Activated naive CD4-positive, alpha-beta T cell treated with anti-CD3 and anti-CD28 coated beads, Interleukin-2, amount 10 ng/mL, durations not matched to agents 7 days and 5 days (primary cell): ENCODE results near the gene CXCL6.

Experiments
- CTCF ChIA-PET: fragments of 350-600 bp; sonication (Branson Sonifier 250); formaldehyde crosslinking; loops from one replicate; lab custom pipeline; 2021; ENCODE audit warnings: antibody characterized with exemption; lab: Charles Lee
- DNase-seq: peaks from one replicate; pipeline ENCODE4 v3.0.0-alpha.2; 2020
- H3K27ac Mint-ChIP-seq: one replicate; pipeline ENCODE4 v1.8.0; 2021; ENCODE audit warnings: mild to moderate bottlenecking, moderate library complexity, mixed read lengths
- H3K27me3 Mint-ChIP-seq: one replicate; pipeline ENCODE4 v1.8.0; 2021; ENCODE audit warnings: mild to moderate bottlenecking, mixed read lengths
- H3K36me3 Mint-ChIP-seq: one replicate; pipeline ENCODE4 v1.8.0; 2021; ENCODE audit warnings: mixed read lengths
- H3K4me1 Mint-ChIP-seq: one replicate; pipeline ENCODE4 v1.8.0; 2021; ENCODE audit warnings: mixed read lengths
- H3K4me3 Mint-ChIP-seq: one replicate; pipeline ENCODE4 v1.8.0; 2021; ENCODE audit warnings: mild to moderate bottlenecking, moderate library complexity, mixed read lengths
- H3K9me3 Mint-ChIP-seq: one replicate; pipeline ENCODE4 v1.8.0; 2021; ENCODE audit warnings: mixed read lengths

The CXCL6 gene

GRCh38 chr4:73851293-73851692 is 14.8 kb downstream of the CXCL6 start:
- no peak overlapping the region for H3K27ac Mint-ChIP-seq
- H3K9me3 Mint-ChIP-seq, result no peaks in the 10 kb centered on the region
- no peaks in the 10 kb centered on the region for H3K4me1 Mint-ChIP-seq
- peaks cover 4% of the 10 kb centered on the region for H3K27me3 Mint-ChIP-seq
- H3K36me3 Mint-ChIP-seq, result no peaks in the 10 kb centered on the region
- DNase-seq, result no peak
- no peak overlapping the region for H3K4me3 Mint-ChIP-seq
- CTCF ChIA-PET, result no interaction called here

DNA sequence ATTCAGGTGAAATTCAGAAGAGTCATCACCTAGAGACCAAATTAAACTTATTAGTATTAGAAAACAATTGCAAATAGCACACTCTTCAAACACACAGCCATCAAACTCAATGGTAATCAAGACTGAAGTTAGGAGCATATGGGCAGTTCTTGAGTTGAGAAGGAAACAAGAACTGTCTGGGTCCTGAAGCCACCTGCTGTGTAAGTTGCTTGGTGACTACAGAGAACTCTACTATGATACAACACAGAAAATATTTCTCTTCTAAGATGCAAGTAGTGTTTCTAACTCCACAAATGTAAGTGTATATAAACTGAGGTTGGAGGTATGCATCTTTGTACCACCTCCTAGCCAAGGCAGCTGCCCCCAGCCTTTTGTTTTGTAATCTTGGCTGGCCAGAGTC is 16.3 kb downstream of the CXCL6 start:
- no peak for DNase-seq
- H3K4me1 Mint-ChIP-seq, result no peaks in the 10 kb centered on the region
- H3K36me3 Mint-ChIP-seq, result no peaks in the 10 kb centered on the region
- no peak overlapping the region for H3K27ac Mint-ChIP-seq
- CTCF ChIA-PET, result no interaction called here
- H3K9me3 Mint-ChIP-seq, result no peaks in the 10 kb centered on the region
- no peak overlapping the region for H3K4me3 Mint-ChIP-seq
- peaks cover 4% of the 10 kb centered on the region for H3K27me3 Mint-ChIP-seq

DNA sequence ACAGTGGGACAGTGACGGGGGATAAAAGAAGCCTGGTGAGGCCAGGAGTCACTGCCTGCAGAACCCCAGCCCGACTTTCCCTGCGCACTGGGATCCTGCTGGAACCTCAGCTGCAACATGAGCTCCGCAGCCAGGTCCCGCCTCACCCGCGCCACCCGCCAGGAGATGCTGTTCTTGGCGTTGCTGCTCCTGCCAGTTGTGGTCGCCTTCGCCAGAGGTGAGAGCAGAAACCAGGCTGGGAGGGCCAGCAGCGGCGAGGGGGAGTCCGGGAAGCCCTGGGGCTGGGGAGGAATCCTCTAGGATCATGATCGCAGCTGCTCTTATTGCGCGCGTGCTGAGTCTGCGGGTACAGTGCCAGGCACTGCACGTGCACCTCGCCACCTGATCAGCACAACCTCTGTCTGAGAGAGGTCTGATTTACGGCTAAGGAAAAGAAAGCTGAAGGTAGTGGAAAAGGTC is 16.8 kb downstream of the CXCL6 start, which contains the start of gene PF4V1:
Gene PF4V1, plus strand, starts transcription at position 51 of the 459 bp plus-strand sequence. Its CDS starts 67 bp downstream, at position 118.
- Mint-ChIP-seq H3K4me3 (no peak within 1 kb of the TSS), H3K36me3 (no peaks in the 10 kb centered on the region), H3K27ac (no peak within 1 kb of the TSS), H3K9me3 (no peaks in the 10 kb centered on the region), H3K4me1 (no peaks in the 10 kb centered on the region), H3K27me3 (peaks cover 4% of the 10 kb centered on the region)
- DNase-seq, result no peak
- CTCF ChIA-PET, result no interaction called here

GRCh38 chr4:73853718-73854473 is 17.4 kb downstream of the CXCL6 start:
- CTCF ChIA-PET, result no interaction called here
- DNase-seq, result no peak
- Mint-ChIP-seq H3K4me1 (no peaks in the 10 kb centered on the region), H3K9me3 (no peaks in the 10 kb centered on the region), H3K27ac (no peak overlapping the region), H3K36me3 (no peaks in the 10 kb centered on the region), H3K4me3 (no peak overlapping the region), H3K27me3 (peaks cover 4% of the 10 kb centered on the region)

DNA sequence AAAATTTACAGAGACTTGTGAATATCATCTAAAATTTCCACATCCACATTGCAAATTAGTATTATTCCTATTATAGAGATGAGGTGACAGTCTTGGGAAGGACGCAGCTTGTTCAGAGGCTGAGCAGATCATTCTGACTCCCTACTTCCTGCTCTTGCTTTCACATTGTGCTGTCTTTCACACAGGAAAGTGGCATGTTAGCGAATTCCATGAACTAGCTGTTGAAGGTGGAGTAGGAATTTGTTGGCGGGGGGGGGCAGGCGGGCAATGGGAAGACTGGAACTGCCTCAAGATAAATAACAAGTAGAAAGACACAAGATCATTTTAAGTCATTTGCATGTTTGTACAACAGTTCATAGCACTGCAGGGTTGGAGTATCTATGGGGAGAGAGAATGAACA is 18.9 kb downstream of the CXCL6 start:
- H3K9me3 Mint-ChIP-seq, result no peaks in the 10 kb centered on the region
- H3K36me3 Mint-ChIP-seq, result no peaks in the 10 kb centered on the region
- DNase-seq, result no peak
- H3K27ac Mint-ChIP-seq, result no peak overlapping the region
- CTCF ChIA-PET, result no interaction called here
- no peaks in the 10 kb centered on the region for H3K4me1 Mint-ChIP-seq
- peaks cover 4% of the 10 kb centered on the region for H3K27me3 Mint-ChIP-seq
- H3K4me3 Mint-ChIP-seq, result no peak overlapping the region

DNA sequence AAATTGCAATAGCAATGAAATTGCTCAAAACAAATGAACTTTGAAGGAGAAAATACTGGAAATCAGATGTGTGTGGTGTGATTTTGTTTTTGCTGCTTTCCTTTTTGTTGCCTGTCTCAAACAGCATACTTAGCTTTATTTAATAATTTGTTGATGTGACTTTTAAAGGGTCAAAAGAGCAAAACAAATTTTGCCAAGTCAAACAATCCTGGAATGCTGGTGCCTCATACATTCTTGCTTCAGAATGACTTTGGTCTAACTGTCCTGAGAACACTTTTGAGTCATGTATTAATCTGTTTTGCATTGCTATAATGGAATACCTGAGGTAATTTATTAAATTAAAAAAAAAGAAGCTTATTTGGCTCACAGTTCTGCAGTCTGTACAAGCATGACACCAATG is 20.0 kb downstream of the CXCL6 start:
- CTCF ChIA-PET, result no interaction called here
- Mint-ChIP-seq H3K9me3 (no peaks in the 10 kb centered on the region), H3K27ac (no peak overlapping the region), H3K36me3 (no peaks in the 10 kb centered on the region), H3K4me1 (no peaks in the 10 kb centered on the region), H3K27me3 (peaks cover 4% of the 10 kb centered on the region), H3K4me3 (no peak overlapping the region)
- no peak for DNase-seq

DNA sequence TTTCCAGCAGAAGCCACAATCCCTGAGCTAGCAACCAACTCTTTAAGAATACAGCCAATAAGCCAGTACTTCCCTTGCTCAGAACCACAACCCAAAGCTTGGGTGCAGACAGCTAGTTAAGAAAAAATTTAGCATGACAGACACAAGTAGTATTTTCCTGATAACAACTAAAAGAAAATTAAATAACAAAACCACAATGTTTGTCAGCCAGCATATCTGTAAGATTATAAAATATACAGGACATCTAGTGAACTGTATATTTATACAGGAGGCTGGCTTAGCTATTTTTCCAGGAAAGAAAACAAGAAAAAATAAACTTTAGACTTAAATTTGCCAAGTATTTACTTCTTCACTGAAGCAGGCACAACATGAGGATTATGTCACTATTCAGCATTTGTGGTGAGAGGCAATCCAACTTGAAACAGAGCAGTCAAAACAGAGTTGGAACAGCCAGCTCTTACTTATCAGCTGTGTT is 23.2 kb downstream of the CXCL6 start:
- no peaks in the 10 kb centered on the region for H3K36me3 Mint-ChIP-seq
- no peak overlapping the region for H3K4me3 Mint-ChIP-seq
- DNase-seq, result no peak

GRCh38 chr4:73860181-73860580 is 23.7 kb downstream of the CXCL6 start:
- Mint-ChIP-seq H3K4me3 (no peak overlapping the region), H3K36me3 (no peaks in the 10 kb centered on the region), H3K9me3 (no peaks in the 10 kb centered on the region), H3K4me1 (no peaks in the 10 kb centered on the region), H3K27ac (no peak overlapping the region), H3K27me3 (no peaks in the 10 kb centered on the region)
- CTCF ChIA-PET, result no interaction called here
- DNase-seq, result no peak

More for the DNA sequence above, 23.2 kb downstream of the CXCL6 start:
- H3K27me3 Mint-ChIP-seq, result no peaks in the 10 kb centered on the region
- CTCF ChIA-PET, result no interaction called here
- no peaks in the 10 kb centered on the region for H3K9me3 Mint-ChIP-seq
- no peaks in the 10 kb centered on the region for H3K4me1 Mint-ChIP-seq
- H3K27ac Mint-ChIP-seq, result no peak overlapping the region

- Mint-ChIP-seq H3K27me3 (no peaks in the 10 kb centered on the region), H3K4me3 (no peak overlapping the region), H3K36me3 (no peaks in the 10 kb centered on the region), H3K4me1 (no peaks in the 10 kb centered on the region), H3K27ac (no peak overlapping the region), H3K9me3 (no peaks in the 10 kb centered on the region)
- CTCF ChIA-PET, result no interaction called here
- DNase-seq, result no peak
These were observed 24.4 kb downstream of the CXCL6 start for GRCh38 chr4:73860917-73861316.

DNA sequence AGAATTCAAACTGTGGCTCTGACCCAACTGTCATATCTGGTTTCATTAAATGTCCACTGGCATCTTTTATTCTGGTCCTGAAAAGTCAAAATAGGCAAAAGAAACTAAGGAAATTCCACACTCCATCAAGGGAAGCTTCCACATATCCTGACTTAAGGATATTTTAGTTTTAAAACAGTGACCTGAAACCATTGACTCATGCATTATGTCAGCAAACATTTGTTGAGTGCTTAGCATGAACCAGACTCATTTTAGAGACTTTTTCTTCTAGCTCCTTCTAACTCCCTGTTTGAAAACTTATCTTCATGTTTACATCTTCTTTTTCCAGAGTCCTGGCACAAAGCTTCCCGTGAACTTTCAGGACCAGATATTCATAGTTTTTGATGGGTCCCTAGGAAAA is 25.8 kb downstream of the CXCL6 start:
- Mint-ChIP-seq H3K27me3 (no peaks in the 10 kb centered on the region), H3K36me3 (no peaks in the 10 kb centered on the region), H3K4me3 (no peak overlapping the region), H3K9me3 (no peaks in the 10 kb centered on the region), H3K27ac (no peak overlapping the region), H3K4me1 (no peaks in the 10 kb centered on the region)
- CTCF ChIA-PET, result no interaction called here
- DNase-seq, result no peak

- H3K9me3 Mint-ChIP-seq, result no peaks in the 10 kb centered on the region
- no peak for DNase-seq
- H3K4me1 Mint-ChIP-seq, result no peaks in the 10 kb centered on the region
- CTCF ChIA-PET, result interaction anchor here (0.6 to 0.8 kb wide), 2 partner anchors 59 to 200 kb away, joined by 3 to 4 read pairs; no protein-coding TSS in a partner anchor
- H3K27me3 Mint-ChIP-seq, result peaks cover 15% of the 10 kb centered on the region
- H3K4me3 Mint-ChIP-seq, result no peak overlapping the region
- no peak overlapping the region for H3K27ac Mint-ChIP-seq
- H3K36me3 Mint-ChIP-seq, result no peaks in the 10 kb centered on the region
These were observed 27.9 kb downstream of the CXCL6 start for GRCh38 chr4:73864365-73864764.

GRCh38 chr4:73864961-73865360 is 28.5 kb downstream of the CXCL6 start:
- H3K4me1 Mint-ChIP-seq, result no peaks in the 10 kb centered on the region
- CTCF ChIA-PET, result interaction anchor here (0.6 to 0.8 kb wide), 2 partner anchors 60 to 201 kb away, joined by 3 to 4 read pairs; no protein-coding TSS in a partner anchor
- peaks cover 21% of the 10 kb centered on the region for H3K27me3 Mint-ChIP-seq
- no peak overlapping the region for H3K4me3 Mint-ChIP-seq
- no peak for DNase-seq
- no peak overlapping the region for H3K27ac Mint-ChIP-seq
- no peaks in the 10 kb centered on the region for H3K36me3 Mint-ChIP-seq
- H3K9me3 Mint-ChIP-seq, result no peaks in the 10 kb centered on the region

DNA sequence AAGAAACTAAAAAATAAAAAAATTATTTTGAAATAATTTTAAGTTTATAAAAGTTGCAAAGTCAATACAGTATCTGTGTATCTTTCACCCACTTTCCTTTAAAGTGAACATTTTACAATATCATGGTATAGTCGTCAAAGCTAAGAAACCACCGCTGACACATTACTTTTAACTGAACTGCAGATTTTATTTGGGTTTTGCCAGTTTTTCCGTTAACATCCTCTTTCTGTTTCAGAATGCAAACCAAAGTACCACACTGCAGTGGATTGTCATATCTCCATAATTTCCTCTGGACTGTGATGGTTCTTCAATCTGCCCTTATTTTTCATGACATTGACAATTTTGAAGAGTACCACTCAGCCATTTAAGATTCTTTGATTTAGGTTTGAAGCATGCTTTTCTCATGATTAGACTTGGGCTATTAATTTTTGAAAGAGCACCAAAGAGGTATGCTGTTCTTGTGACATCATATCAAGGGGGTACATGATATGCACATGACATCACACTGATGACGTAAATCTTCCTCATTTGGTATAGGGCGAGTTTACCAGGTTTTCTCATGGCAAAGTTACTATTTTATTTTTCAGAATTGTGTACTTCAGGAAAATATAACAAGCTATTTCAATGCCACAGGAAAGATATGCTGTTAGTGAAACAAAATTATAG is 29.1 kb downstream of the CXCL6 start:
- Mint-ChIP-seq H3K36me3 (no peaks in the 10 kb centered on the region), H3K4me3 (no peak overlapping the region)
- CTCF ChIA-PET, result no interaction called here

GRCh38 chr4:73866246-73866645 is 29.8 kb downstream of the CXCL6 start:
- Mint-ChIP-seq H3K36me3 (no peaks in the 10 kb centered on the region), H3K4me1 (no peaks in the 10 kb centered on the region), H3K4me3 (no peak overlapping the region), H3K27me3 (peaks cover 26% of the 10 kb centered on the region), H3K27ac (no peak overlapping the region), H3K9me3 (no peaks in the 10 kb centered on the region)
- no peak for DNase-seq
- CTCF ChIA-PET, result no interaction called here

More for the DNA sequence above, 29.1 kb downstream of the CXCL6 start:
- H3K27ac Mint-ChIP-seq, result no peak overlapping the region
- DNase-seq, result no peak
- peaks cover 26% of the 10 kb centered on the region for H3K27me3 Mint-ChIP-seq
- H3K4me1 Mint-ChIP-seq, result no peaks in the 10 kb centered on the region
- no peaks in the 10 kb centered on the region for H3K9me3 Mint-ChIP-seq

DNA sequence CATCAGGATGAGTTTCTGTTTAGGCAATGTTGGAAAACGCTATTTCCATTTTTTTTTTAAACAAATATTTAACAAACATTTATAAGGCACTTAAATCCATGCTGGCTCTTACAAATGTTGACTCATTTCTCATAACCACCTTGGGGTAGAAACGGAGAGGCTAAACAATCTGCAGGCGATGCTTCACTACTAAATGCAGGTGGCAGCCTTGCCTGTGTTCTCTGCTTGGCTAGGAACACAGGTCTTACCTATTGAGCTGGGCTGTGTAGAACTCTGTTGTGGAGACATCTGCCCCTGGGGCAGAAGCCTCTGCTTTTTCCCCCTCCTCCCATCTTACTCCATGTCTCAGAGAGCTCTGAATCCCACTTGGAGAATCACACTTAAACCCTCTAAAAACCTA is 31.3 kb downstream of the CXCL6 start:
- Mint-ChIP-seq H3K9me3 (no peaks in the 10 kb centered on the region), H3K4me3 (no peak overlapping the region), H3K4me1 (no peaks in the 10 kb centered on the region), H3K36me3 (no peaks in the 10 kb centered on the region), H3K27me3 (peaks cover 26% of the 10 kb centered on the region), H3K27ac (no peak overlapping the region)
- no peak for DNase-seq
- CTCF ChIA-PET, result no interaction called here
